IPS-18c (cell line): Measurements from ENCODE around the gene PRR35.
A peak's percentile ranks its signal among the peaks of the same experiment; 100 is the strongest.

Source experiments
- H3K4me3 ChIP-seq: 2 replicates; pipeline ENCODE4 v1.7.0; 2013; ENCODE audit warnings: low read depth, mild to moderate bottlenecking, low read length, moderate library complexity; ENCODE audit not compliant: insufficient read depth
- H3K9me3 ChIP-seq: one replicate; pipeline ENCODE4 v1.6.1; 2013; ENCODE audit warnings: mild to moderate bottlenecking, low read length, moderate library complexity; ENCODE audit not compliant: control insufficient read depth, insufficient read depth

Gene PRR35

DNA sequence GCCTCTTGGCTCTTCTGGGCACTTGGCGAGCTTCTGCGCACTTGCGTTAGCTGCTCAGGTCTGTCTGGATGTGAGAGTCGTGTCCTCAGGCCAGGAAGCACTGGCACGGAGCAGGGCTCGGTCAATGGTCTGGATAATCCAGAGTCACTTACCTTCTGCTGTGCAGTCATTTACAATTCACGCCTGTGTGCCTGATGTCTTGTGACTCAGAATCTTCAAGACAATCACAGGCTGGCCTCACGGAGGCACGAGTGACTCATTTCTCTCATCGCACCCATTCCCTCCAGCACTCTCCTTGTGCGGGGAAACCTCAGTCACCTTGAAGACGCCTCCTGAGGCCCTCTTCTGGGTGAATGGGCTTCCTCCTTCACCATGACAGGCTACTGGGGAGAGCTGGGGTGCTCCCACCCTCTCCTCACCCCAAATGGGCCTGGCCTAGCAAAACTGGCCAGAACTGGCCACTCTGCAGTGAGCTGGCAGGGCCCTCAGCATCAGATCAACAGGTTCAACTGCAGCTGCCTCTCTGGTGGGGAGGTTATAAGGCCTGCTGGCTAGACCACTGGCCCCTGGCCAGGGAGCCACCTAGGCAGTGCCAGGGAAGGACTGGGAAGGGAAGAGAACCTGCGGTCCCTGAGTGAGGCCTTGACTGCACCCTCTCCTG is 34.5 kb upstream of the PRR35 start:
- Histone ChIP-seq H3K4me3 (no peak overlapping the region), H3K9me3 (peaks cover 2% of the 10 kb centered on the region)

DNA sequence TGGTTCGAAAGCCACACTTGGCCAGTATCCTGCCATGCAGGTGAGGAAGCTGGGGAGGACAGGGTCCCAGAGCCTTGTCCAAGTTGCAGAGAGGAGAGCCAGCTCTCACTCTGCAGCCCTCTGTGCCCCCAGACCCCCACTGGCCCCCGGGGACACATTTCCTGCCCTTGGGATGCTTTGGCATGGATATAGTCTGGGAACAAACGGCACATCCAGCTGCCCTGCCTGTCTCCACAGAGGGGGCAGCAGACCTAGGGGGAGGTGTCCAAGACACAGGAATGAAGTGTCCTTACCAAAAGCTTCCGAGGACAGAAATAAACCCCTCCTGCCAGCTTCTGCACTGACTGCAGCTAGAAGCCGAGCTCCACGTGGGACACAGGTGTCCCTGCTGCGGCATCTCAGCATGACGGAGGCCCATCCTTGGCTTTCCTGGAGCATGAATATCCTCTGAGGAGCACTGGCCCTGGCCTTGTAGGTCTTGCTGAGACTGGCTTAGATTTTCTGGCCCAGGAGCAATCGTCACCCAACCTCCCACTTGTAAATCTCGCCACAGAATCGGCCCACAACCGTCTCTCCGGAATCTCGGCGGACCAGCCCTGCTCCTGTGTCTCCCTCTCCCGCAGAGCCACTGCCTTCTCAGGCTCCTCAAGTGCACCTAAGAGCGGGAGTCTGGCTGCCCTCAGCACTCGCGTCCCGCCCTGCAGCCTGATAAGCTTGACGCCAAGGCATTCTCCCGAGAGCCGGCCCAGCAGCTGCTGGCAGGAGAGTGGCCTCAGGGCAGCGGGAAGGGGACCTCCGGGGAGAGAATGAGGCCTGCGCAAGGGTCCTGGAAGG is 33.8 kb upstream of the PRR35 start:
- Histone ChIP-seq H3K9me3 (peaks cover 2% of the 10 kb centered on the region), H3K4me3 (peak overlapping the region; percentile 91)

DNA sequence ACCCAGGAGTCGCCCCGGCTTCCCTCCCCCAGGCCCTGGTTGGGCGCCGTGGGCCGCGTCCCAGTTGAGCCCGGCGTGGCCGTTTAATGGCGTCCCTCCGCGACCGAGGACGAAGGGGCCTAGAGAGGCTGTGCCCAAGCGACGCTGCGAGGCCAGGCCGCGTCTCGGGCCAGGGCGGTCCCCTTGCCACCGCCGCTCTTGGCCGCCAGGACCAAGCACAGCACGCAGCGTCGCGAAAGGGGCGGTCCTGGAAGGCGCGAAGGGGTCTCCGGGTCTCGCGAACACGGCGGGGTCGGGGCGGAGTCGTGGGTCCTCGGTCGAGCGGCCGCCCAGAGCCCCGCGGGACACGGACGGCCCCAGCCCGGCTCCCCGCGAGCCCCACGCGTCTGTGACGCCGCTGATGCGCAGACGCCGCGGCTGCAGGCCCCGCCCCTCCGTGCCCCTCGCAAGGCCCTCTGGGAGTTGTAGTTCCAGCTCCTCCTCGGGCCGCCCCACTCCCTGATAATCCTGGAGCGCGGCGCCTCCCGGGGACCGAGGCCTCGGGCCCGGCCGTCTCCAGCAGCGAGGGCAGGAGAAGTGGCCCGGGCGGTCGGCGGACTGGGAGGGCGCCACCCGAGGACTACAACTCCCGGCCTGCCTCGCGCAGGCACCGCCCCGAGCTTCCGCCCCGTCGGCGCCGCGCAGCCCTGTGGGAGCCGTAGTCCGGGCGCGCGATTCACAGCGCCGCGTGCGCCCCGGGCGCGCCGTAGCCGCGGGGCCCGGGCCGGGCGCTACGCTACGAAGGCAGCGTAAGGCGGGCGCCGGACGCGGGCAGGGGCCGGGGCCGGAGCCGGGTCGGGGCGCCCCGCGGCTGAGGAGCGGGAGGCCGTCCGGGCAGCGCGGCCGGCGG is 32.9 kb upstream of the PRR35 start, which contains the start of gene CAPN15:
Gene CAPN15 (plus strand): TSS at position 698 of the 889 bp plus-strand sequence. CDS start 19,127 bp downstream, outside the sequence.
- peak within 1 kb of the TSS; percentile 91 for H3K4me3 ChIP-seq
- H3K9me3 ChIP-seq, result peaks cover 2% of the 10 kb centered on the region

DNA sequence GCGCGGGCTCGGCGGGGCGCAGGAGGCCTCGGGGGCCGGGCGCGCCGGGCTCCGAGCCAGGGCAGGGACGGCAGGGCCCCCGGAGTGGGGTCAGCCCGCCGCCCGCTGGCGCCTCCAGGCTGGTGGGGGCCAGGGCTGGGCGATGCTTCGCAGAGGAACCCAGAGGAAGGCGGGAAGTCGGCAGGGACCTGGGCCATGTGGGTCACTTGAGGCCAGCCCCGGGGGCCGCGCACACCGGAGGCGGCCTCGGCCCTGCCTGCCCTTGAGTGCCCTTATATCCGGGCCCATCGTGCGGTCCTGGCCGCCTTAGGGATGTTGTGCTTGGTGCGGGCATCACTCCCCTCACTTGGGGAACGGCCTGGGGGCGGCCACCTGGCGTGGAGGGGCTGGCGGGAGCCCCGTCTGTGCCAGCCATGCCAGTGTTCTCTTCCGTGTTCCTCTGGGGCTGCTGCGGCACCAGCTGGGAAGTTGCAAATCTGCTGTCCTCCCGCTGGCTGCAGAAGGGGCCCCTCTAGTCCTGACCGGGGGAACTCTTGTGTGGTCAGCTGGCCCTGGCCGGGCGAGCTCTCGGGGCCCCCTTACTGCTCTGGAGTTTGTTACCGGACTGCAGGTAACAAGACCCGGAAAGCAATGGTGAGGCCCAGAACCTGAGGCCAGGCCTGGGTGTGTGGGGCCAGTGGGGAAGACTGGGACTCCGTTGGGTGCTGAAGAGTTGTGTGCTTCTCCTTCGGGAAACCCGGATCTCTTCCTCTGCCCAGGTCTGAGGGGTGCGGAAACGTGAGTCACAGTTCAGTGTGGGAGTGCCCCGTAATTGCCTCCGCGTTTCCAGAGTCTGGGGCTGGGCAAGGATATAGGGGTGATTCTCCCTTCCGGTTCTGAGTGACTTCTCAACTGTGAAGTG is 31.8 kb upstream of the PRR35 start:
- H3K4me3 ChIP-seq, result peak overlapping the region; percentile 77
- peaks cover 2% of the 10 kb centered on the region for H3K9me3 ChIP-seq

DNA sequence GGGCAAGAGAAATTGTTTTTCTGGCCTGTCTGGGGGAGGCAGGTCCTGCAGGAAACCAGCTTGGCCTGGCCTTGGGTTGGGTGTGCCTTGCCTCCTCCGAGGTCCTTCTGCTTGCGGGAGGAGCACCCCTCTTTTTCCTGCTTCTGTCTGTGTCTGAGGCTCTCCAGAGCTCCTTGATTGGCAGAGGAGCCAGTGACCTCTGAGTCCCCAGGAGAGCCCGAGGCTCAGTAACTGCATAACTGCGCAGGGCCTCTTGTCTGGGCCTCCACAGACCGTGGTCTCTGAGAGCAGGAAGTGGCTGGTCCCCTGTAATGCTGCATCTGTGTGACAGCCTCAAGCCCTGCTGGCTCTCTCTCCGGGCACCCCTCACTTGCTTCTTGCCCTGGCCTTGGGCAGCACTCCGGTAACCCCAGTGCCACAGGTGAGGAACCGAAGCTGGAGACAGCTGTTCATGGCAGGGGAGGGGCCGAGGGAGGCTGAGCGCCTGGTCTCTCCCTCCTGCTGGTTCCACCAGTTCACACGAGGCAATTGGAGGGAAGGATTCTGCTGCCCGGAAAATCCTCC is 31.1 kb upstream of the PRR35 start:
- H3K9me3 ChIP-seq, result peaks cover 2% of the 10 kb centered on the region
- H3K4me3 ChIP-seq, result peak overlapping the region; percentile 77

DNA sequence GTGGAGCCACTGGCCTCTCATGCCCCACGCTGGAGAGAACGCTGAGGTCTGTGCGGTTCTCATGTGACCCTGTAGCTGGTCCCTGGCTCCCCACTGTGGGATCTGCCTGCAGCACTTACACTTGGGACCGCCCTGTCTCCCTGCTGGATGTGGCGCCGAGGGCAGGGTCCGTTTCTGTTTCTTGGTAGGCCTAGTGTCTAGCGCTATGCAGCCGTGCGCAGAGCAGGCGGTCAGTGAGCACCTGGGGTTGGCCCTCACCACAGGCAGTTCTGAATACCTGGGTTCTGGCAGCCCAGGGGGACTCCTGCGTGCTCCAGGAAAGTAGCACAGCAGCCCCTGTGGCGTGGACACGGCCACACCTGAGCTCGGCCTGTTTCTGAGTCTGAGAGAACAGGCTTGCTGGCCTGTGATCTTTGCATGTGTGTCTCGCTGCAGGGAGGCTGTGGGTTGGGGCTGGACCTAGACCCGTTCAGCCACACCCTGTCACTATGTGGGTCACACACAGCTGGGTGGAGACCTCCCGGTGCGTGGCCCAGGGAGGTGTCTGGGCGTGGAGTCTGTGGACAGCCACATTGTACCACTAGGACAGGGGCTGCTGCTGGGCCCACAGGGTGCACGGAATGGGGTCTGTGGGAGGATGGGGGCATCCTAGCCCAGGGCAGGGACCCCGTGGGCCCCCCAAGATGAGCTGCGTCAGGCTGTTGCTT is 29.9 kb upstream of the PRR35 start:
- Histone ChIP-seq H3K9me3 (peaks cover 2% of the 10 kb centered on the region), H3K4me3 (no peak overlapping the region)

DNA sequence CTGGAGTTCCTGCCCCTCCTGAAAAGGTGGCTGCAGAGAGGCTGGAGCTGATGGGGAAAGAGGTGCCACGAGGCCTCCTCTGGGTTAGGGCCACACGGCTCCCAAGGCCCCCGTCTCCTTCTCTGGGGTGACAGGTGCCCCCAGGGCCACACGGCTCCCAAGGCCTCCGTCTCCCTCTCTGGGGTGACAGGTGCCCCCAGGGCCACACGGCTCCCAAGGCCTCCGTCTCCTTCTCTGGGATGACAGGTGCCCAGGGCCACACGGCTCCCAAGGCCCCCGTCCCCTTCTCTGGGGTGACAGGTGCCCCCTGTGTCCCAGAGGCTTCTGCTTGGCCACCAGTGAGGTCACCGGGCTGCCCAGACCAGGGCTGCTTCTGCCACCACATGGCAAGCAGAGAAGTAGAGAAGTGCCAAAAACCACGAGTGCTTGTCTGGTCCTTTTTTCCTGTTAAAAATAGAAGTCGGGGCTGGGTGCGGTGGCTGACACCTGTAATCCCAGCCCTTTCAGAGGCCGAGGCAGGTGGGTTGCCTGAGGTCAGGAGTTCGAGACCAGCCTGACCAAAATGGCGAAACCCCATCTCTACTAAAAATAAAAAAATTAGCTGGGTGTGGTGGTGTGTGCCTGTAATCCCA is 28.6 kb upstream of the PRR35 start:
- Histone ChIP-seq H3K4me3 (no peak overlapping the region), H3K9me3 (no peaks in the 10 kb centered on the region)

DNA sequence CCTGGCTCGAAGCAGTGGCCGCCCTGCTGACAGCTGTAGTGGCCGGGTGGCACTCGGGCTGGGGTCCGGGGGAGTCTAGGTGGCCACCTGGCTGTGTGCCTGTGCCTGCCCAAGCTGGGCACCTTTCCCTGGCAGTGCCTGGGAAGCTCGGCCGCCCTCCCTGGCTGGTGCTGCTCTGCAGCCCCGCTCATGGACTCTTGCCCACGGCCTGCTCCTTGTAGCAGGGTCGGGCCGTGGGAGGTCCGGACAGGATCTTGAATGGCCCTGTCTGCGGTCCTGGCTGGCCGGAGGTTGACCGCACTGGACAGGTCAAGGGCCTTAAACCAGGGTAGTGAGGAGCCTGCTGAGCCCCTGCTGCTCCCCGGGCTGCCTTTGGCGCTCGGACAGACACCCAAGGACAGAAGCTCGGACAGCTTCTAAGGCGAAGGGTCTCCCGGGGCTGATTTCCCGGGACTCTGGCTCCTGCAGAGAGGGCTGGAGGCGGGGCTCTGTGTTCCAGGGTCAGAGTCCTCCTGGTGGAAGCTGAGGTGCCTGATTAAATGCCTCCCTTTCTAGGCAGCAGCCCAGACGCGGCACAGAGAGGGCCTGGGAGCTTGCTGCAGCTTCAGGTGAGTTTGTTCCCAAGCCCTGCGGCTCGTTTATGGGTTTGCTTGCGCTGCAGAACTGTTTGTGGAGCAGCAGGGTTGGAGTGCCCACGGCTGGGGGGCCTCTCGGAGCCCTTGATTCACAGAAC is 26.6 kb upstream of the PRR35 start:
- no peak overlapping the region for H3K4me3 ChIP-seq

DNA sequence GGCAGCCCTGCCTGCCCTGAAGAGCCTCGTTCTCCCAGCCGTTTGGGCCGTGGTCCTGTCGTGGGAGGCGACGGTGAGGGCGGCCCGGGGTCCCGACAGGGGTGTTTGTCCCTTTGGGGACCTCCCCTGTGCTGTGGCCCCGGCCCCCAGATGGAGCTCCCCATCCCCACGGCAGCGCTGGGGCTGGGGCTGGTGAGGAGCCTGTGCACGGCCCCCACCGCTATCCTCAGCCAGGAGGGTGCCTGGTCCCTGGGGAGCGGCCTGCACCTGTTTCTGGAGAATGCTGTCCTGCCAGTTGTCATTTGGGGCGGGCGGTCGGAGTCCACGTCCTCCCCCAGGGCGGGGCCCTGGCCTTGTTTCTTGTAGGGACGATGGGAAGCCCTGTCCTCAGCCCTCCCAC is 26.1 kb upstream of the PRR35 start:
- no peak overlapping the region for H3K4me3 ChIP-seq
- no peaks in the 10 kb centered on the region for H3K9me3 ChIP-seq

More for the DNA sequence above, 26.6 kb upstream of the PRR35 start:
- H3K9me3 ChIP-seq, result no peaks in the 10 kb centered on the region

DNA sequence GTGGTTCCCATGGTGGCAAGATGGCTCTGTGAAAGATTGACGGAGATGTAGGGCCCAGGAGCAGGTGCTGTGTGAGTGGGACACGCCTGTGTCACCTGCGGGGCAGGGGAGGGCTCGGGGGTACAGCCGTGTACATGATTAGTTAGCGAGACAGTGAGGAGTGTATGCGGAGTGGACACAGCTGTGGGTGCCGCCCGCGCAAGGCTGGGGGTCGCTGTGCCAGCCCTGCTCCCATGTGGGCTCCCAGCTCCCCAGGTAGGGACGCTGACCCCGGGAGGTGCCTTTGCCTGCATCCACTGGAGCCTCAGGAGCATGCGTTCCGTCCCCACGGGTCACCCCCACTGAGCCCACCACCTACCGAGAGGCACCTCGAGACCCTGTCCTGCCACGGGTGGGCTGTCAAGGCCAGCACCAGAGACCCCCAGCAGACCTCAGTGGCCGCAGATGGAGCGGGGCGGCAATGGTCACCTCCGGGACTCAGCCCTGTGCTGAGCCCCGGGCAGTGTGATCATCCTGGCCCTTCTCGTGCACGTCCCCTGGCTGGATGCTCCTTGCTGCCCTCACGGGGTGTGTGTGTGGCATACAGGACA is 25.2 kb upstream of the PRR35 start:
- no peaks in the 10 kb centered on the region for H3K9me3 ChIP-seq
- H3K4me3 ChIP-seq, result no peak overlapping the region

DNA sequence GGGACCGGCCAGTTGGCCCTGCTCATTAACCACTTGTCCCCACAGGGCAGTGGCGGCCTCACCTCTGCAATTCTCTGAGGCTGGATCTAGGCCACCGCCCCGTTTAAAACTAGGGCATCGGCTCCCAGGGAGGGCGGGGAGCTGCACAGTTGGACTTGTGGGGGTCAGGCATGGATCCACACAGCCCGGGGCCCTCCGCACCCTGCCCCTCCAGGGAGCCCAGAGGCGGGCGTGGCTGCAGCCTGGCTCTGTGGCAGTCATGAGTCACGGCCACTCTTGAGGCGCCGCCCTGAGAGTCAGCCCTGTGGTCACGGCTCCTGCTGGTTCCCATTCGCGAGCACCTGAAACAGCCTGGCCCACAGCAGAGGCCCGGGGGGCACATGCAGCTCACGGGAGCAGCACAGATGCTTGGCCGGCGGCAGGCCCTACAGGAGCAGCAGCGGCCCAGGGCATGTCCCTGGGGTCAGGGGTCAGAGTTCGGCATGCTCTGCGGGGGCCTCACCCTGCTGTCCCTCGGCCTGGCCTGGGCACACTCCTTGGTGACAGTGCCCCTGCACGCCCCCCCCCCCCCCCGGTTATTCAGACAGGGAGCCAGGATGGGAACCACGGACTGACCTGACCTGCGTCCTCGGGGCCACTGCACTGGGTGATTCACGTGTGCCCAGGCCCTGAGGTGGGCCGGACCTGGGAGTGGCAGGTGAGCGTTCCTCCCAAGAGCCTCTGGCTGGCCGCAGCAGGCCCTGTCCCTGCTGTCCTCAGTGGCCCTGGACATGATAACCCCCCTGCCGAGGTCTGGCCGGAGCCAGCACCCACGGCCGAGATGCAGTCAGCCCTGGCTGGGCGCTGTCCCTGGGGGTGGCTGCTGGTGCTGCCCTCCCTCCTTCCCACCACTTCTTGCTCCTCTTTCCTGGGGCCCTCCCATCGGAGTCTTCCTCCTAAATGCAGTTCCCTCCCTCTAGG is 24.5 kb upstream of the PRR35 start:
- no peak overlapping the region for H3K4me3 ChIP-seq
- no peaks in the 10 kb centered on the region for H3K9me3 ChIP-seq

DNA sequence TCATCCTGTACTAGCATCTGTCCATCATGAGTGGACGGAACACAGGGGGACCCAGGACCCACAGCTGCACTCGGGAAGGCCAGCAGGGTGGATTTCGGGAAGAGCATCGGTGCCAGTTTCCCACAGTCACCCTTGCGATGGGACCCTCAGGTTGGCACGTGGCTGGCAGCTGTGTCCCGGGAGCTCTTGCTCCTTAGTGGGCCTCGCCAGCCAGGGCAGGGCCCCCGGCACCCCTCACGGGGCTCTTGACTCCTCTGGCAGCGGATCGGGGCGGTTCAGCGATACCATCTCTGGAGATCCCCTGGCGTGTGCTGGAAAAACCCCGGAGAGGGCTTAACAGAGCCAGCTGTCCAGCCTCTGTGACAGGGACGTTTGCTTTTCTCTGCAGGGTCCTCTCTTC is 23.4 kb upstream of the PRR35 start:
- H3K4me3 ChIP-seq, result no peak overlapping the region

DNA sequence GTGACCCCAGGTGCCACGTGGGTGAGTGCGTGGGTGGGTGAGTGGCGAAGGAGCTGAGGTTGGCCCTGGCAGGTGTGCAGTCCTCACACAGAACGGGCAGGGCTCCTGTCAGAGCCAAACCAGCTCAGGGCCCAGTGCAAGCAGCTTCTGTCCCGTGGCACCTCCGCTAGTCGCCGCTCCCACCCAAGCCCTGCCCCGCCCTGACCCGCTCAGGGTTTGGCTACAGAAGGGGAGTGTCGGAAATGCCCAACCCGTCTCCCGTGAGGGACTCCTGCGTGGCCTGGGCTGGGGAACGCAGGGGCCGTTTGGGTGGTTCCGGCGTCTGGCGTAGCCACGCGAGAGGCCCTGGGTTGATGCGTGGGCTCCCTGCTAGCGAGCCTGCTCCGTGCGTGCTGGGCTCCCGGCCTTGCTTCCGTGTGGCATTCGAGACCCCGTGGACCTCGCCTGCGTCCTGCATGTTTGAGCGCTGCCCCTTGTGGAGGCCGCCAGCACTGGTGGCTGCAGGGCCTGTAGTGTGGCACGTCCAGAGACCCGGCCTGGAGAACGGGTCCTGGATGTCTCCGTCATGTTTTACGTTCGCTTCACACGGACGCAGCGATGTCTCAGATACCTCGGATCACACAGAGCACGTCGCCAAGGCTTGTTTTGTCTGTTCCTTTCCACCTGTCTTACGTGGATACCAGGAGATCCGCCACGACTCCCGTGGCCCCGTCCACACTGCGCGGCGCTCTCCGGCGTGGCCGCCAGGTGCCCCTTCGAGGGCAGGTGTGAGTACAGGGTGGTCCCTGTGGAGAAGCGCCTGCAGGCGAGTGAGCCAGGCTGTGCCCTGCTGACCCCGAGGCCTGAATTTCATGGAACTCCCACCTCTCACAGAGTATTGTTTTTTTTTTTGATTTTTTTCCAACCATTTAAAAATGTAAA is 22.5 kb upstream of the PRR35 start:
- H3K9me3 ChIP-seq, result no peaks in the 10 kb centered on the region

More for the DNA sequence above, 23.4 kb upstream of the PRR35 start:
- no peaks in the 10 kb centered on the region for H3K9me3 ChIP-seq

More for the DNA sequence above, 22.5 kb upstream of the PRR35 start:
- no peak overlapping the region for H3K4me3 ChIP-seq
